ENCODE measurements around the gene ABLIM2. TPM values are rescaled to one million over a fixed set of nuclear protein-coding genes. Genes with fewer than 3 reads are reported as not detected.

The ABLIM2 gene
- total RNA-seq, 2 experiments from 2014 or later: 0.13 TPM; not detected in 1

DNA sequence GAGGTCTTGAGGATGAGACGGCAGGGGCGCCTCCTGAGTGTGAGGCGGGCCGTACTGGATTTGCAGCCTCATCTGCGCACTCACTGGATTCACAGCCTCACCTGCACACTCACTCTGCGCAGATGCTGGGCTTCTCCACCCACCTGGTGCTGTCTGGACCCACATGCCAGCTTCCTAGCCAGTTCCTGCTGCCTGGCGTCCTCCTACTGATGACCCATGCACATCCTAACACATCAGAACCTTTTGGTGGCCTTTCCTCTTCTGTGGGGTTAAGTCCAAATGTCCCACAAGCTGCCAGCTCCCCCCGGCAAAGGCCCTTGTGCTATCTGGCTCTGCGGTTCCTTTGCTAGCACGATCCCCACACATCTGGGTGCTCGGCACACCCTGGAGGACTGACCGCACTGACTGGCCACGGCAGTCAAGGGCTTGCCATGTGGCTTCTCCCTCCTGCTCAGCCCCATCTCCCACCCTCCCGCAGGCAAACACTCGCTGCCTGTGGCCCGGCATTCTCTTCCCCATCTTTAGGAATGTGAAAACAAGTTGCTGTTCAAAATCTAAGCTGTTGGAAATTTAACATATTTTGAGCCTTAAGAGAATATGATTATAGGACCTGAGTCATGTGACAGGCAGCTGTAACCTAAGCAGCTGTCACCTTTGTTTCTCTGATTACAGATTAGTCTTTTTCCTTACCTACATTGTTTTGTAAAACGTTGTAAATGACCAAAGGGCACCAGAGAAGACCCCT is 179.5 kb downstream of the ABLIM2 start:
- H3K9me3 Mint-ChIP-seq: no peaks in the 10 kb centered on the region
- CTCF ChIA-PET: interaction anchor here (1.6 kb wide), 1 partner anchor 177 kb away, joined by 3 read pairs; no protein-coding TSS in a partner anchor
- POLR2A ChIA-PET: interaction anchor here (2.5 kb wide), 1 partner anchor 9 kb away, joined by 8 read pairs; no protein-coding TSS in a partner anchor

GRCh38 chr4:7978489-7978888 is 180.1 kb downstream of the ABLIM2 start:
- CTCF ChIA-PET: no interaction called here
- peaks cover 18% of the 10 kb centered on the region for H3K4me1 Mint-ChIP-seq
- no peak overlapping the region for H3K27ac Mint-ChIP-seq

More for the DNA sequence above, 179.5 kb downstream of the ABLIM2 start:
- Mint-ChIP-seq H3K27me3 (no peaks in the 10 kb centered on the region), H3K4me3 (no peak overlapping the region), H3K27ac (no peak overlapping the region), H3K4me1 (peaks cover 12% of the 10 kb centered on the region), H3K36me3 (ENCODE audit: low read depth) (no peaks in the 10 kb centered on the region)
- no peak for DNase-seq

GRCh38 chr4:7976634-7977033 is 182.0 kb downstream of the ABLIM2 start:
- ChIA-PET POLR2A (no interaction called here), CTCF (no interaction called here)
- H3K4me1 Mint-ChIP-seq: peaks cover 34% of the 10 kb centered on the region
- H3K27me3 Mint-ChIP-seq: no peaks in the 10 kb centered on the region
- no peak overlapping the region for H3K4me3 Mint-ChIP-seq
- H3K27ac Mint-ChIP-seq: no peak overlapping the region
- no peak for DNase-seq
- H3K36me3 Mint-ChIP-seq (ENCODE audit: low read depth): peaks cover 18% of the 10 kb centered on the region
- H3K9me3 Mint-ChIP-seq: no peaks in the 10 kb centered on the region

More at GRCh38 chr4:7978489-7978888, 180.1 kb downstream of the ABLIM2 start:
- DNase-seq: no peak
- Mint-ChIP-seq H3K9me3 (no peaks in the 10 kb centered on the region), H3K36me3 (ENCODE audit: low read depth) (peaks cover 3% of the 10 kb centered on the region), H3K4me3 (no peak overlapping the region), H3K27me3 (no peaks in the 10 kb centered on the region)
- POLR2A ChIA-PET: interaction anchor here (2.5 kb wide), 1 partner anchor 8 kb away, joined by 8 read pairs; no protein-coding TSS in a partner anchor

GRCh38 chr4:7976025-7976424 is 182.6 kb downstream of the ABLIM2 start:
- Mint-ChIP-seq H3K4me3 (no peak overlapping the region), H3K4me1 (peaks cover 40% of the 10 kb centered on the region), H3K36me3 (ENCODE audit: low read depth) (peaks cover 24% of the 10 kb centered on the region), H3K27me3 (no peaks in the 10 kb centered on the region), H3K9me3 (no peaks in the 10 kb centered on the region), H3K27ac (no peak overlapping the region)
- CTCF ChIA-PET: interaction anchor here (1.0 to 1.6 kb wide), 2 partner anchors 113 to 174 kb away, joined by 3 to 8 read pairs; no protein-coding TSS in a partner anchor
- DNase-seq: no peak
- POLR2A ChIA-PET: interaction anchor here (1.6 kb wide), 1 partner anchor 38 kb away, joined by 5 read pairs; no protein-coding TSS in a partner anchor

DNA sequence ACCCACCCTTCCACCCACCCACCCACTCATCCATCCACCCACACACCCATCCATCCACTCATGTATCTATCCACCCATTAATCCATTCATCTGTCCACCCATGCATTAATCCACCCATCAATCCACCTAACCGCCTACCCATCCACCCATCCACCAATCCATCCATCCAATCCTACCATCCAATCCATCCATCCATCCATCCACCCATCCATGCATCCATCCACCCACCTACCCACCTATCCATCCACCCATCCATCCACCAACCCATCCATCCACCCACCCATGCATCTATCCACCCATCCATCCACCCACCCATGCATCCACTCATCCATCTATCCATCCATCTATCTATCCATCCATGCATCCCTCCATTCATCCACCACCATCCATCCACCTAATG is 184.2 kb downstream of the ABLIM2 start:
- Mint-ChIP-seq H3K27ac (no peak overlapping the region), H3K36me3 (ENCODE audit: low read depth) (peaks cover 38% of the 10 kb centered on the region), H3K4me3 (no peak overlapping the region), H3K4me1 (peaks cover 54% of the 10 kb centered on the region), H3K27me3 (no peaks in the 10 kb centered on the region), H3K9me3 (no peaks in the 10 kb centered on the region)
- CTCF ChIA-PET: interaction anchor here (1.6 kb wide), 1 partner anchor 172 kb away, joined by 8 read pairs; no protein-coding TSS in a partner anchor
- POLR2A ChIA-PET: no interaction called here
- no peak for DNase-seq

DNA sequence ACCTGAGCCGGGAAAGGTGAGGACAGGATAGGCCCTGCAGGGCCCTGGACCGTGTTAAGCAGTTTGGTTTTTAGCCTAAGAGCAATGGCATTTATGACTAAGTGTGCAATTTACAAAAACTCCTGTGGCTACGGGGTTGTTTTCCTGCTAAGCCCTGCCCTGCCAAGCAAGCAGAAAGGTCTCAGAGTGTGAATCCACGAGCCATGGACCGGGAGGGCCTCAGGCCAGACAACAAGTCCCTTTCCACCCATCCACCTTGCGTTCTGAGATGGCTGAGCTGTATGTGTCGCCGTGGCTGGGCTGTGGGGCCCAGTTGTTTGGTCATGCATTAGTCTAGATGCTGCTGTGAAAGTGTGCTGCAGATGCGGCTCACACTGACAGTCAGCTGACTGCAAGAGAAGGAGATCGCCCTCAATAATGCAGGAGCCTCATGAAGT is 185.1 kb downstream of the ABLIM2 start:
- H3K36me3 Mint-ChIP-seq (ENCODE audit: low read depth): peaks cover 38% of the 10 kb centered on the region
- no peak overlapping the region for H3K4me3 Mint-ChIP-seq
- peaks cover 60% of the 10 kb centered on the region for H3K4me1 Mint-ChIP-seq
- DNase-seq: no peak
- ChIA-PET CTCF (no interaction called here), POLR2A (interaction anchor here (1.3 kb wide), 1 partner anchor 34 kb away, joined by 4 read pairs; the partner anchor contains the start of gene AFAP1)
- H3K9me3 Mint-ChIP-seq: no peaks in the 10 kb centered on the region
- no peaks in the 10 kb centered on the region for H3K27me3 Mint-ChIP-seq
- peak overlapping the region; percentile 53 for H3K27ac Mint-ChIP-seq

GRCh38 chr4:7971881-7972500 is 186.6 kb downstream of the ABLIM2 start:
- H3K4me1 Mint-ChIP-seq: peaks cover 70% of the 10 kb centered on the region
- CTCF ChIA-PET: no interaction called here
- no peak for DNase-seq

GRCh38 chr4:7971159-7971631 is 187.4 kb downstream of the ABLIM2 start:
- DNase-seq: peak; percentile 21
- Mint-ChIP-seq H3K4me1 (peaks cover 71% of the 10 kb centered on the region), H3K36me3 (ENCODE audit: low read depth) (peaks cover 38% of the 10 kb centered on the region), H3K9me3 (no peaks in the 10 kb centered on the region), H3K4me3 (peak overlapping the region; percentile 98), H3K27ac (peak overlapping the region; percentile 99), H3K27me3 (no peaks in the 10 kb centered on the region)
- POLR2A ChIA-PET: interaction anchor here (1.8 to 2.0 kb wide), 2 partner anchors 32 to 143 kb away, joined by 4 to 16 read pairs; partner anchors contain the start of gene AFAP1
- CTCF ChIA-PET: interaction anchor here (0.9 to 1.7 kb wide), 3 partner anchors 17 to 169 kb away, joined by 3 to 7 read pairs (median 5); no protein-coding TSS in a partner anchor

More at GRCh38 chr4:7971881-7972500, 186.6 kb downstream of the ABLIM2 start:
- Mint-ChIP-seq H3K36me3 (ENCODE audit: low read depth) (peaks cover 38% of the 10 kb centered on the region), H3K27ac (peak overlapping the region; percentile 99), H3K4me3 (peak overlapping the region; percentile 98), H3K27me3 (no peaks in the 10 kb centered on the region), H3K9me3 (no peaks in the 10 kb centered on the region)
- POLR2A ChIA-PET: no interaction called here

DNA sequence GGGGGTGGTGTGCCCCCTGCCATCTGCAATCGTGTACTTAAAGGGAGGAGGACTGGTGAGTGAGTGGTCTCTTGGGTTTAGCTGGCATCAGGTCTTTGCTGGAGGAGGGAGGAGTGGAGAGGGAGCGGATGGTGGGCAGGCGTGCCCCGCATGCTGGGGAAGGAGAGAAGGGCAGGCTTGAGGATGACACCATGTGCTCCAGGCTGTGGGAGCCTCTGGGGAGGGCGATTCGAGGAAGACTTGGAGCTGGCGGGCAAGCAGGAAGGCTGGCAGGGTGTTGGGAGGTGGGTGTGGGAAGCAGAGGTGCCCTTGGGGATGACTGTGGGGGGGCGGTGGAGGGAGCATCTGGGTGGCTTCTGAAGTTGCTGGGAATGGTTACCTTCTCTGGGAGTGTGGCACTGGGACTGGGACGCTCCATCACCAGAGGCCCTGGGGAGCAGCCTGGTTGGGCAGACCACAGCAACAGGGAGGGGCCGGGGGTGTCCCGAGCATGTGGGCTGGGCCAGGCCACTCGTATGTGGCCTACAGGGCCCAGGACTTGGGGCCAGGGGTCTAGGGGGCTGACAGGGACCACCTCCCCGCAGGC is 188.2 kb downstream of the ABLIM2 start:
- Mint-ChIP-seq H3K27me3 (no peaks in the 10 kb centered on the region), H3K4me1 (peaks cover 77% of the 10 kb centered on the region), H3K9me3 (no peaks in the 10 kb centered on the region), H3K27ac (peak overlapping the region; percentile 99), H3K4me3 (peak overlapping the region; percentile 98), H3K36me3 (ENCODE audit: low read depth) (peaks cover 38% of the 10 kb centered on the region)
- DNase-seq: peak; percentile 28
- ChIA-PET CTCF (interaction anchor here (0.9 to 1.7 kb wide), 3 partner anchors 18 to 168 kb away, joined by 3 to 7 read pairs (median 5); no protein-coding TSS in a partner anchor), POLR2A (interaction anchor here (1.0 to 2.0 kb wide), 7 partner anchors 9 to 469 kb away, joined by 3 to 16 read pairs (median 4); partner anchors contain the start of gene AFAP1)

DNA sequence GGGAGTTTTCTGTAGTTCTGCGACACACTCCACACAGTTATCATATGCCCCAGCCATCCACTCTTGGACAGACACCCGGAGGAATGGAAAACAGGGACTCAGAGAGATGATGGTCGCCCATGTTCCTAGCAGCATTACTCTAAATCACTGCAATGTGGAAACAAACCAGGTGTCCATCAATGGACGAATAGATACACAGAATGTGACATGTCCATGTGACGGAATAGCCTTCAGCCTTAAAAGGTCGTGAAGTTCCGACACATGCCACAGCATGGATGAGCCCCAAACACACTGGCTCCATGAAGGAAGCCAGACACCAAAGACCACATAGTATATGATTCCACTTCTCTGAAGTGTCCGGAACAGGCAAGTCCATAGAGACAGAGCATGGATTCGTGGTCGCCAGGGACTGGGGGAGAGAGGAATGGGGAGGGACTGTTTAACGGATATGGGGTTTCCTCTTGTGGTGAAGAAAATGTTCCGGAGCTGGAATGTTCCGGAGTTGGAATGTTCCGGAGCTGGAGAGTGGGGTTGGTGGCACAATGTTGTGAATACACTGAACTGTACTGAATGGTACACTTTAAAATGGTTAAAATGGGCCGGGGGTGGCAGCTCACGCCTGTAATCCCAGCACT is 190.2 kb downstream of the ABLIM2 start:
- Mint-ChIP-seq H3K4me3 (no peak overlapping the region), H3K36me3 (ENCODE audit: low read depth) (peaks cover 33% of the 10 kb centered on the region), H3K4me1 (peaks cover 86% of the 10 kb centered on the region), H3K9me3 (no peaks in the 10 kb centered on the region), H3K27me3 (no peaks in the 10 kb centered on the region), H3K27ac (peak overlapping the region; percentile 27)
- POLR2A ChIA-PET: interaction anchor here (1.1 to 1.6 kb wide), 3 partner anchors 29 to 30 kb away, joined by 3 to 10 read pairs (median 4); partner anchors contain the start of gene AFAP1
- CTCF ChIA-PET: interaction anchor here (1.1 to 1.5 kb wide), 3 partner anchors 91 to 166 kb away, joined by 3 to 4 read pairs (median 3); no protein-coding TSS in a partner anchor
- no peak for DNase-seq

DNA sequence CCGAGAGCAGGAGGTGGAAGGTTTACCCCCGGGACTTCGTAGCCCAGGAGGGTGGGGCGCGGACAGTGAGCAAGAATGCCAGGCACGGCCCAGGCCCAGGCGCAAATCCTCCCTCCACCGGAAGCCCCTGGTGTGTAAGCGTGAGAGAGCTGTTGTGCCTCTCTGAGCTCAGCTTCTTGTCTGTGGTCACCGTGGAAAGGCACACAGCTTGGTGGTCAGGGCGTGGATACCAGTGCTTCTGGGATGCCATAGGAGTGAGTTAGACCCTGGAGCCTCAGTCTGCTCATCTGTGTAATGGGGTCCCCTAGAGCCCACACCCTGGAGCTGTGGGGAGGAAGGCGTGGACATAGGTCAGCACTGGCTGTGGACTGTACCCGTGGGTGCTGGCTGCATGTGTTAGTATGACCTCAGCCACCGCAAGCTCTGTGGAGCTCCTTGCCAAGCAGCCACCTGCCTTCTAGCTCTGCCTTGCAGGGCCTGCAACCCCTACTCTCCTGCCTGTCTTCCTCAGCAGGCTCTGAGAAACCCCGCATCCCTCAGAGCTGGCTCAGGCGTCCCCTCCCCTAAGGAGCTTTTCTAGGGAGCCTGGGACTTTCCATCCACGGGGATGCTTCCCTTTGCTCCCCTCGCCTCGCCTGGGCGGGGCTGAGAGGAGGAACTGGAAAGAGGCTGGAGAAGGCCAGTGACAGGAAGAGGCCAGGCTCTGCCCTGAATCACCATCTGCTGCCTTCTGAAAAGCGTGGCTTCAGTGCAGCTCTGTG is 190.9 kb downstream of the ABLIM2 start:
- Mint-ChIP-seq H3K4me1 (peaks cover 82% of the 10 kb centered on the region), H3K36me3 (ENCODE audit: low read depth) (peaks cover 29% of the 10 kb centered on the region), H3K4me3 (no peak overlapping the region), H3K9me3 (no peaks in the 10 kb centered on the region), H3K27me3 (no peaks in the 10 kb centered on the region), H3K27ac (peak overlapping the region; percentile 41)
- peak; percentile 22 for DNase-seq
- ChIA-PET POLR2A (interaction anchor here (0.8 to 1.6 kb wide), 2 partner anchors 28 to 159 kb away, joined by 3 to 10 read pairs; partner anchors contain the start of gene AFAP1), CTCF (interaction anchor here (0.6 to 1.1 kb wide), 2 partner anchors 91 to 165 kb away, joined by 3 read pairs; no protein-coding TSS in a partner anchor)

Measured in activated CD4-positive, alpha-beta memory T cell treated with anti-CD3 and anti-CD28 coated beads, Interleukin-2, amount 10 ng/mL, durations not matched to agents 7 days and 5 days (primary cell).